Hypothalamus (tissue), 51 donors: ENCODE data around the gene SEMA4D.

Experiments
- DNase-seq, 51 donors: peaks; one replicate each; lab custom pipeline; 2025; lab: John Stamatoyannopoulos, UW

The SEMA4D gene

DNA sequence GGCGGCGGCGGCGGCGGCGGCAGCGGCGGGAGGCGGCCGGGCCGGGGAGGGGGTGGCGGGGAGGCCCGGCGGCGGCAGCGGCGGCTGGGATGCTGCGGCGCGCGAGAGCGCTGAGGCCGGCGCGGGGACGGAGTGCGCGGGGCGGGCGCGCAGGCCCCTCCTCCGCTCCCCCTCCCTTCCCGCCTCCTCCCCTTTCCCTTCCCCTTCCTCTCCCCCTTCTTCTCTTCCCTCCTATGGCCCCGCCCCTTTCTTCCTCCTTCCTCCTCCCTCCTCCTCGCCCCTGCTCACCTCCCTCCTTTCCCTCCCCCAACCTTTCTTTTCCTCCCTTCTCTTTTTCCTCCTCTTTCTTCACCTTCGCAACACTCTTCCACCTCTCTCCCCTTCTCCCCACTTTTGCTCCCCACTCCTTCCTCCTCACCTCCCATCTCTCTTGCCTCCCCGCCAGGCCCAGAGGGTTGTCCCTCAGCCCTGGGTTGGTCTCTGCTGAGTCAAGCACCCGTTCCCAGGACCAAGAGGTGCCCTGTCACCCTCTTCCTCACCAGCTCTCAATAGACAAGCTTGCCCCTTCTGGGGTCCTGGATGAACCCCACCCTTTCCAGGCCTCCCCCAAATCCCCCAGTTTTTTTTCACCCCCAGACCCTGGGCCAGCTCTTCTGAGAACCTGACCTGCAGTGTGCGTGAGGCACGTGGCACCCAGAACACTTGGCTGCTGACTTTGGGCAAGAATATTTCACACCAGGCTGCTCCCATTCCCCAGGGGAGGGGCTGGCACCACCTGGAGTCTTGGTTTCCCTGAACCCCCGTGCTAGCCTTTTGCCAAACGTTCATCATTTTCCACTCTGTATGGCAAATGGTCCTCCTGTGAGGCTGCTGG lies at the start of gene SEMA4D:
SEMA4D (minus strand) TSS at position 136 of the 874 bp plus-strand sequence. CDS start 92,657 bp downstream, outside the sequence.
- DNase-seq, result peak in 40 of 51 donors; percentile 22 to 87 (median 60)

DNA sequence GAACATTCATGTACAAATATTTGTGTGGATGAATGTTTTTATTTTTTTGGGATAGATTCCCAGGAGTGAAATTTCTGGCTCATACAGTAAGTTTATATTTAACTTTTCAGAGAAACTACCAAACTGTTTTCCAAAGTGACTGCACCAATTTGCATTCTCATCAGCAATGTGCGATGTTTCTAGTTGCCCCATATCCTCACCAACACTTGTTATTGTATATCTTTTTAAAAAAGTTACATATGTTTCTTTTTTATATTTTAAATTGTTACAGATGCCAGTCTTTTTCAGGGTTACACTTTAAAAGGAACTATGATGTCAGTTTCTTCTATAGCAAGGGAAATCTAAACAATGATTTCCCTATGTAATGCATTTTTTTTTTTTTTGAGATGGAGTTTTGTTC lies 49.1 kb upstream of the SEMA4D start:
- no peak for DNase-seq

GRCh38 chr9:89544279-89544661 lies 46.4 kb upstream of the SEMA4D start:
- DNase-seq, result no peak

GRCh38 chr9:89543621-89544278 lies 45.8 kb upstream of the SEMA4D start:
- no peak for DNase-seq

GRCh38 chr9:89543111-89543510 lies 45.2 kb upstream of the SEMA4D start:
- DNase-seq, result peak in 4 of 51 donors; percentile 44 to 62 (median 54)

DNA sequence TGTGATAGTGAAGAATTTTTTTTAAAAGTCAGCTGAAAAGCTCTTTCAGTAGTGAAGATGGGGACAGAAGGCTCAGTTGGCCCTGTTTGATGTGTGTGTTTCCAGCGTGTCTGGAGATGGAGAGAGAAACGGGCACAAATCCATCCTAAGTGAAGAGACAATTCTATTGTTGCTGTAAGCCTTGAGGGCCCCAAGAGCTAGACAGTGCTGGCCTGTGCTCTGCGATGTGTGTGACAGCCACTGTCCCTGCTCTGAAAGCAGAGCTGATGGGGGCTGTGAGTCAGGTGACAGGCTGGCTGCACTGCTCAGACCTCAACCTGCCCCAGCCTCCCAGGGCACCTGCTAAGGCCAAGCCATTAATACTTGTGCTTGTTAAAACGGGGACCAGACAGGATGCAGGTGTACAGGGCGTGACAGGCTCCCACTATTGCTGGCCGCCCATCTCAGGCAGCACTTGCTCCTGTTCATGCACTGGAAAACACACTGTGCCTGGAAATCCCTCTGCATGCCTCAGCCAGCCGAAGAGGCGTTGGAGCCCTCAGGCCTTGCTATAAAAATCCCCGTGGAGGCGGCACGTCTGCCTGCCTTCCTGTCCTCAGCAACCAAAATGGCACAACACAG lies 44.6 kb upstream of the SEMA4D start:
- peak in 36 of 51 donors; percentile 28 to 90 (median 65) for DNase-seq

DNA sequence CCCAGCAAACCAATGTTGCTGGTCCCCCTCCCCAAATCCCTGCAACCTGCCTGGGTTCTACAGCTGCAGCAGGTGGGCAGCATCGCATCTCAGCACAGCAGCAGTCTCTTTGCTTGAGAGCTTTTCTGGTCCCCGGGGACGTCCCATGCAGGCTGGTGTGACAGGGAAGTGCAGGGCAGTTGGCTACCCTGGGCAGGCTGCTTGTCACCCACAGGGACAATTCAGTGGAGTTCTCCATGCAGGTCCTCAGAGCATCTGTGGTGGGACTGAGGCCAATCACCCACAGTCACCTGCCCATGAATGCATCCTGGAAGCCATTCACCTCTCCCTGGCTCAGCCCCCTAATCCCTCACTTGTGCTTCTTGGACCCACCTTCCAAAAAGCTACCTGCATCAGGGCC lies 43.9 kb upstream of the SEMA4D start:
- DNase-seq, result peak in 2 of 51 donors; percentile 33 to 34

- DNase-seq, result no peak
Observed at GRCh38 chr9:89539374-89539773, 41.5 kb upstream of the SEMA4D start.

DNA sequence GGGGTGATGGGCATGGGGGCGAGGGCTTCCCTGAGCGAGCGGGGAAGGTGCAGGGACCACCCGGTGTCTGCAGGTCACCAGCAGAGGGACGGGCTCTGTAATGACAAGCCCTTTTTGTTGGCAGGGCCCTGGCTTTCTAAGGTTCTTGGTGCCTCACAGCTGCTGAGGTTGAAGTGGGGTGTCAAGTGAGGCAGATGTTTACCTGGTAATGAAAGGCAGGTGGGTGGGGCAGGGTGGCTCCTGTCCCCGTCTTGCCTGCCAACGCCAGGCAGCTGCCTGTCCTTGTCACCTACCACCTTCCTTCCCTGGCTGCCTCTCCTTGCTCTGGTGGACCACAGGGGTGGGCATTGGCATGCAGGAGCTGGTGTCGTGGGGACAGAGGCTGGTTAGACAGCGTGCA lies 41.0 kb upstream of the SEMA4D start:
- no peak for DNase-seq

GRCh38 chr9:89537166-89537565 lies 39.3 kb upstream of the SEMA4D start:
- DNase-seq, result no peak

DNA sequence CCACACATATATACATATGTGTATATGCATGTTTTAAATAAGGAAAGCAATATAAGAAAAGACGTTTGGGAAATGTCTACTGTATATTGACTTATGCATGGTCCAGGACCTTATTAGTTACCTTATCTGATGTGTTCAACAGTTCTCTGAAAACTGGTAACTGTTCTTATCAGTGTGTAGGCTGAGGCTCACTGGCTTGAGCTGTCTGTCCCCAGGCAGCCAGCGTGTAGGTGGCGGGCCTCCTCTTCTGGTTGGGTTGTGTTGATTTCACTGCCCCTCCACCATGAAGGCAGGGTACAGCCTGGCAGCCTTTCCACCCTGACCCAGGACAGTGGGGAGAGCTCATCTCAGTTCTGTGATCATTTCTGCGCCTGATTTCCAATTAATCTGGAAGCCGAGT lies 38.7 kb upstream of the SEMA4D start:
- DNase-seq, result no peak

- no peak for DNase-seq
Observed at GRCh38 chr9:89536145-89536574, 38.2 kb upstream of the SEMA4D start.

DNA sequence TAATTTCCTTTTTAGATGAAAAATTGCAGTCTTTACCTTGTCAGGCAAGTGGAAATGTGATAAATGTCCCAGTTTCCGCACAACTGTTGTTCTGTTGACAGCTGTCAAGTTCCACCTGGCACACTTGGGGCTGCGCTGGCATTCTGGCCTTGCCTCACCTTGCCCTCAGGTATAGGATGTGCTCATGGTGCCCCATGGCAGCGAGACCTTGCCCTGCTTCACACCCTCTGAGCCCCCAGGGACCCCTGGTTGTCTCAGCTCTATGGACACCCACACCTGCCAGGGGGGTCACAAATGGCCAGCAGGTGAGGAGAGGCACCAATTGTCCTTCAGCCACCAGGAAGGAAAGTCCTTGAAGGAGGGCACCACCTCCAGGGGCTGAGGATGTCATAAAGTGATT lies 37.5 kb upstream of the SEMA4D start:
- DNase-seq, result no peak

DNA sequence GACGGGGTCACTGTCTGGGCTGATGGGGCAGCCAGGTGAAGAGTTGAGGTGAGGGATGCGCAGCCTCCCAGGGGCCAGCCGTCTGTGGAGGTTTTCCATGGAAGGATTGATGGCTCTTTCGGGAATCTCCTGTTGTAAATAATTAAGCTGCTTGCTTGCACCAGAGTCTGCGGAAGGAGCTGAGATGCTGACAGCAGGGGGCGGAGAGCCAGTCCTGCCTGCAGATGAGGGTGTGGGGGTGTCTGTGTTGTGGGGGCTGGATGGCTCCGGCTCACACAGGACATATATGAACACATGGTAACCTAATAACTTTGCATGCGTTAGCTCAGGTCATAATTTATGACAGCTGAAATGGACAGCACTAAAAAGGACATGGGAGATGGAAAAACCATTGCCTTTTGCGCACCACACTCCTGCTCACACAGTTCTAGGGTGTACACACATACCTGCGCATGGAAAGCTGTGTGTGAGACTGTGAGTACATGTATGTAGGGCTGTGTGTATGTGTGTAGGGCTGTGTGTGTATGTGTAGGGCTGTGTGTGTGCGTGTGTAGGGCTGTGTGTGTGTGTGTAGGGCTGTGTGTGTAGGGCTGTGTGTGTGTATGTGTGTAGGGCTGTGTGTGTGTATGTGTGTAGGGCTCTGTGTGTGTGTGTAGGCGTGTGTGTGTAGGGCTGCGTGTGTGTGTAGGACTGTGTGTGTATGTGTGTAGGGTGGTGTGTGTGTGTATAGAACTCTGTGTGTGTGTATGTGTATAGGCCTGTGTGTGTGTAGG lies 36.8 kb upstream of the SEMA4D start:
- DNase-seq, result no peak

GRCh38 chr9:89533411-89534095 lies 35.6 kb upstream of the SEMA4D start:
- peak in 13 of 51 donors; percentile 15 to 77 (median 36) for DNase-seq

DNA sequence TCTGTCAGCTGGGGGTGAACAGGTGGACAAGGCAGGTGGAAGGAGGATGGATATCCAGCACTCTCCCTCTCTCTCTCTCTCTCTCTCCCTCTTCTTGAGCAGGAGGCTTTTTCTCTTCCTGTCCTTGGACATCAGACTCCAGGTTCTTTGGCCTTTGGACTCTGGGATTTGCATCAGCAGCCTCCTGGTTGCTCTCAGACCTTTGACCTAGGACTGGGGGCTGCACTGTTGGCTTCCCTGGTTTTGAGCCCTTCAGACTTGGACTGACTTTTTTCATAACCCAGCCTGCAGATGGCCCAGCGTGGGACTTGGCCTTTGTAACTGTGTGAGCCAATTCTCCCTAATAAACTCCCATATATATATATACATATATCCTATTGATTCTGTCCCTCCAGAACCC lies 35.0 kb upstream of the SEMA4D start:
- DNase-seq, result no peak

- DNase-seq, result peak in 3 of 51 donors; percentile 16 to 25 (median 22)
Observed at GRCh38 chr9:89532478-89532877, 34.6 kb upstream of the SEMA4D start.

DNA sequence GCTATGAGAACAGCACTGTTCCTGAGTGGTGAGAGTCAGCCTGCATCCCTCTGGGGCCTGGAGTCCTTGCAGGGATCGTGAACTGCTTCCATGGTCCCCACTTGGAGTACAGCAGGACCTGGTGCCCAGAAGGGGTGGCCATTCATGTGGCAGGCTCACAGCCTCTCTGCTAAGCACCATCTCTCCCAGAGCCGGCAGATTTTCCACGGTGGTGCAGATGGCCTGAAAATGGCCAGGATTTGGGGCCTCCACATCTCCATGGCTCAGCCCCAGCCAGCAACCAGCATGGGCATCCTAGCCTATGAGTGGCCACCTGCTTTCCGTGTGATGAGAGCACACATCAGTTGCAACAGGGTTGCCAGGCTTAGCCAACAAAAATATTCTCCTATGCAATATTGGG lies 33.9 kb upstream of the SEMA4D start:
- DNase-seq, result peak in 1 of 51 donors; percentile 19

DNA sequence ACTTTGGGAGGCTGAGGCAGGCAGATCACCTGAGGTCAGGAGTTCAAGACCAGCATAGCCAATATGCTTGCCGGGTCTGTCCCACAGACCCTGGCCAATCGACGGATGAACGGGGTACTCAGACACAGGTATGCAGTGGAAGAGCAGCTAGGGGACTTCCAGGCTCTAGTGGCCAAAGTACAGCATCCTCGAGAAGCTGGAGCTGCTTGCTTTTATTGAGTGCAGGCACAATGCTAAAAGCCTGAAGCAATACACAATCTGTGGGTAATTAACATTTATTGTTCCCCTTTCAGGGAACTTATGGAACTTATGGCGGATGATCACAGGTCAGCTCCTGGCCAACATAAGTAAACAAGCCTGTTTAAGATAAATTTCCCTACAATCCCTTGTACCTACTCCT lies 32.8 kb upstream of the SEMA4D start:
- no peak for DNase-seq
